ENCODE measurements around the gene GPR18.

GPR18 gene

DNA sequence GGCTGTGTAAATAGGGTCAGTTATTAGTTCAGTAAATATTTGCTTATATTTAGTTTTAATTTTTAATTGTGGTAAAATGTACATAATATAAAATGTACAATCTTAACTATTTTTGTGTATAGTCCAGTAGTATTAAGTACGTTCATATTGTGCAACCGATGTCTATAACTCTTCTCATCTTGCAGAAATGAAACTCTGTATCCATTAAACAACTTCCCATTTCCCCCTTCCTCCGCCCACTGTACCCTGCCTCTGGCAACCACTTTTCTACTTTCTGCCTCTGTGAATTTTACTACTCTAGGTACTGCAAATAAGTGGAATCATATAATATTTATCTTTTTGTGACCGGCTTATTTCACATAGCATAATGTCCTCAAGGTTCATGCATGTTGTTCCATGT, 33.1 kb downstream of the GPR18 start:
- H3K27me3 ChIP-seq (ENCODE audit: insufficient read depth, poor library complexity, severe bottlenecking), result no peaks in the 10 kb centered on the region
- H3K27ac ChIP-seq (replicated peaks), result no peak overlapping the region
- no peak overlapping the region for H3K4me3 ChIP-seq (replicated peaks; ENCODE audit: insufficient read depth, low read length)
- TF ChIP-seq, protein P1, sequence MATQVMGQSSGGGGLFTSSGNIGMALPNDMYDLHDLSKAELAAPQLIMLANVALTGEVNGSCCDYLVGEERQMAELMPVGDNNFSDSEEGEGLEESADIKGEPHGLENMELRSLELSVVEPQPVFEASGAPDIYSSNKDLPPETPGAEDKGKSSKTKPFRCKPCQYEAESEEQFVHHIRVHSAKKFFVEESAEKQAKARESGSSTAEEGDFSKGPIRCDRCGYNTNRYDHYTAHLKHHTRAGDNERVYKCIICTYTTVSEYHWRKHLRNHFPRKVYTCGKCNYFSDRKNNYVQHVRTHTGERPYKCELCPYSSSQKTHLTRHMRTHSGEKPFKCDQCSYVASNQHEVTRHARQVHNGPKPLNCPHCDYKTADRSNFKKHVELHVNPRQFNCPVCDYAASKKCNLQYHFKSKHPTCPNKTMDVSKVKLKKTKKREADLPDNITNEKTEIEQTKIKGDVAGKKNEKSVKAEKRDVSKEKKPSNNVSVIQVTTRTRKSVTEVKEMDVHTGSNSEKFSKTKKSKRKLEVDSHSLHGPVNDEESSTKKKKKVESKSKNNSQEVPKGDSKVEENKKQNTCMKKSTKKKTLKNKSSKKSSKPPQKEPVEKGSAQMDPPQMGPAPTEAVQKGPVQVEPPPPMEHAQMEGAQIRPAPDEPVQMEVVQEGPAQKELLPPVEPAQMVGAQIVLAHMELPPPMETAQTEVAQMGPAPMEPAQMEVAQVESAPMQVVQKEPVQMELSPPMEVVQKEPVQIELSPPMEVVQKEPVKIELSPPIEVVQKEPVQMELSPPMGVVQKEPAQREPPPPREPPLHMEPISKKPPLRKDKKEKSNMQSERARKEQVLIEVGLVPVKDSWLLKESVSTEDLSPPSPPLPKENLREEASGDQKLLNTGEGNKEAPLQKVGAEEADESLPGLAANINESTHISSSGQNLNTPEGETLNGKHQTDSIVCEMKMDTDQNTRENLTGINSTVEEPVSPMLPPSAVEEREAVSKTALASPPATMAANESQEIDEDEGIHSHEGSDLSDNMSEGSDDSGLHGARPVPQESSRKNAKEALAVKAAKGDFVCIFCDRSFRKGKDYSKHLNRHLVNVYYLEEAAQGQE (IDR thresholded peaks at IDR 0.05; ENCODE audit: insufficient replicate concordance, low read depth), result no peak
- peak; percentile 41; the same call in 1 of the 2 replicates for TF ChIP-seq SPI1 (IDR thresholded peaks at IDR 0.05; ENCODE audit: borderline replicate concordance, low read depth)
- DNase-seq (ENCODE audit: low read depth in 1 of 2, low spot score in 1 of 2), result peak in 1 of 2 experiments; percentile 63

- DNase-seq (ENCODE audit: low read depth in 1 of 2, low spot score in 1 of 2), result no peak
- TF ChIP-seq, protein P1 (IDR thresholded peaks at IDR 0.05; ENCODE audit: insufficient replicate concordance, low read depth), result no peak
- no peak for TF ChIP-seq GABPA (IDR thresholded peaks at IDR 0.05; ENCODE audit: low read depth)
- no peak for TF ChIP-seq SPI1 (IDR thresholded peaks at IDR 0.05; ENCODE audit: borderline replicate concordance, low read depth)
- no peak for TF ChIP-seq POLR2AphosphoS5 (IDR thresholded peaks at IDR 0.05; ENCODE audit: low read depth)
- TF ChIP-seq, protein P2, sequence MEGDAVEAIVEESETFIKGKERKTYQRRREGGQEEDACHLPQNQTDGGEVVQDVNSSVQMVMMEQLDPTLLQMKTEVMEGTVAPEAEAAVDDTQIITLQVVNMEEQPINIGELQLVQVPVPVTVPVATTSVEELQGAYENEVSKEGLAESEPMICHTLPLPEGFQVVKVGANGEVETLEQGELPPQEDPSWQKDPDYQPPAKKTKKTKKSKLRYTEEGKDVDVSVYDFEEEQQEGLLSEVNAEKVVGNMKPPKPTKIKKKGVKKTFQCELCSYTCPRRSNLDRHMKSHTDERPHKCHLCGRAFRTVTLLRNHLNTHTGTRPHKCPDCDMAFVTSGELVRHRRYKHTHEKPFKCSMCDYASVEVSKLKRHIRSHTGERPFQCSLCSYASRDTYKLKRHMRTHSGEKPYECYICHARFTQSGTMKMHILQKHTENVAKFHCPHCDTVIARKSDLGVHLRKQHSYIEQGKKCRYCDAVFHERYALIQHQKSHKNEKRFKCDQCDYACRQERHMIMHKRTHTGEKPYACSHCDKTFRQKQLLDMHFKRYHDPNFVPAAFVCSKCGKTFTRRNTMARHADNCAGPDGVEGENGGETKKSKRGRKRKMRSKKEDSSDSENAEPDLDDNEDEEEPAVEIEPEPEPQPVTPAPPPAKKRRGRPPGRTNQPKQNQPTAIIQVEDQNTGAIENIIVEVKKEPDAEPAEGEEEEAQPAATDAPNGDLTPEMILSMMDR (IDR thresholded peaks at IDR 0.05; ENCODE audit: insufficient read depth, low read length), result no peak
- Histone ChIP-seq H3K27me3 (ENCODE audit: insufficient read depth, poor library complexity, severe bottlenecking) (no peaks in the 10 kb centered on the region), H3K27ac (replicated peaks) (no peak overlapping the region), H3K4me3 (replicated peaks; ENCODE audit: insufficient read depth, low read length) (no peak overlapping the region)
Measured at GRCh38 chr13:99224021-99224420, 34.2 kb downstream of the GPR18 start.

GRCh38 chr13:99223587-99223986, 34.6 kb downstream of the GPR18 start:
- no peak for DNase-seq (ENCODE audit: low read depth in 1 of 2, low spot score in 1 of 2)
- H3K27me3 ChIP-seq (ENCODE audit: insufficient read depth, poor library complexity, severe bottlenecking), result no peaks in the 10 kb centered on the region
- H3K27ac ChIP-seq (replicated peaks), result no peak overlapping the region
- H3K4me3 ChIP-seq (replicated peaks; ENCODE audit: insufficient read depth, low read length), result no peak overlapping the region
- TF ChIP-seq POLR2AphosphoS5 (IDR thresholded peaks at IDR 0.05; ENCODE audit: low read depth) (no peak), SPI1 (IDR thresholded peaks at IDR 0.05; ENCODE audit: borderline replicate concordance, low read depth) (no peak), GABPA (IDR thresholded peaks at IDR 0.05; ENCODE audit: low read depth) (no peak)
- TF ChIP-seq, protein P2 (IDR thresholded peaks at IDR 0.05; ENCODE audit: insufficient read depth, low read length), result no peak
- TF ChIP-seq, protein P1 (IDR thresholded peaks at IDR 0.05; ENCODE audit: insufficient replicate concordance, low read depth), result no peak
